ENCODE results near the gene HOXA6. TPM values are rescaled to one million over a fixed set of nuclear protein-coding genes. Genes with fewer than 3 reads are reported as not detected.

HOXA6 gene
- total and polyA plus RNA-seq, 9 of the 15 experiments (the other 6 are each of a cell fraction or from before 2014, with no cell fraction given) = not detected

GRCh38 chr7:27149842-27150567, 2.4 kb upstream of the HOXA6 start:
- no peak overlapping the region for H3K9ac ChIP-seq (ENCODE audit: insufficient read depth in 1 of 2, low read depth in 2 of 2, low read length in 2 of 2)
- FAIRE-seq = no peak
- no TSS peak for BruUV-seq (replicated peaks)

More at GRCh38 chr7:27149842-27150567, 2.4 kb upstream of the HOXA6 start:
- in situ Hi-C loops (cut with MboI) = loop anchor here (10.0 to 25.0 kb wide), 4 partner anchors 295 to 1263 kb away; no protein-coding TSS in a partner anchor
- H3K4me3 ChIP-seq = no peak overlapping the region
- WGBS (ENCODE audit: insufficient coverage, low coverage, missing lambda C conversion rate) = 5% methylated on average over 13 of the region's 13 CpGs
- peaks cover 55 to 91% of the 10 kb centered on the region in 2 experiments for H3K27me3 ChIP-seq (ENCODE audit: control insufficient read depth in 2 of 2, insufficient read depth in 2 of 2, low read length in 2 of 2)
- H3K9me1 ChIP-seq (ENCODE audit: control insufficient read depth, insufficient read depth, low read length) = no peaks in the 10 kb centered on the region
- DNase-seq (ENCODE audit: extremely low read depth in 1 of 4, low spot score in 3 of 4) = no peak
- ChIA-PET POLR2A (interaction anchor here (0.6 to 1.0 kb wide), 3 partner anchors 10 to 22 kb away, joined by 3 to 5 read pairs (median 4); no protein-coding TSS in a partner anchor), CTCF (ENCODE audit: low intra/inter-chr PET ratio) (interaction anchor here (0.5 to 0.6 kb wide), 2 partner anchors 17 to 1890 kb away, joined by 3 read pairs; no protein-coding TSS in a partner anchor)
- H3K27ac ChIP-seq (ENCODE audit: extremely low read depth, low read depth, low read length) = no peak overlapping the region
- no peak overlapping the region for H3K4me2 ChIP-seq (ENCODE audit: insufficient read depth, low read length)
- no peaks in the 10 kb centered on the region for H3K9me3 ChIP-seq (replicated peaks; ENCODE audit: control insufficient read depth, insufficient read depth, low read depth, low read length)
- no peak for ATAC-seq
- intact Hi-C loops (cut with micrococcal nuclease) = no loop called here
- H3K4me1 ChIP-seq (replicated peaks in 1 of 2; ENCODE audit: control insufficient read depth in 2 of 2, insufficient read depth in 2 of 2, low read length in 2 of 2) = peaks cover 0 to 22% of the 10 kb centered on the region in 2 experiments; a peak in 2 of 5 replicates
- H3K36me3 ChIP-seq (ENCODE audit: control insufficient read depth, insufficient read depth, low read length) = no peaks in the 10 kb centered on the region
- no peak overlapping the region for H2AFZ ChIP-seq (ENCODE audit: low read depth, low read length)
- no peaks in the 10 kb centered on the region for H4K20me1 ChIP-seq (replicated peaks; ENCODE audit: control insufficient read depth, insufficient read depth, low read length)
- no peak for TF ChIP-seq ARID1B (IDR thresholded peaks at IDR 0.05)
- no peak for TF ChIP-seq FUS (optimal IDR thresholded peaks at IDR 0.05; ENCODE audit: low read depth, low read length)
- TF ChIP-seq HNRNPUL1 (IDR thresholded peaks at IDR 0.05; ENCODE audit: low read length) = no peak
- TF ChIP-seq RNF219 (CRISPR knock-in tag; IDR thresholded peaks at IDR 0.05) = no peak
- no peak for TF ChIP-seq ZEB2 (IDR thresholded peaks at IDR 0.05)
- no peak for TF ChIP-seq GTF3C2 (IDR thresholded peaks at IDR 0.05; ENCODE audit: borderline replicate concordance, extremely low read depth, insufficient read length)
- no peak for TF ChIP-seq SMAD1 (IDR thresholded peaks at IDR 0.05; ENCODE audit: low read depth, low read length, partially characterized antibody)
- TF ChIP-seq RBM15 (IDR thresholded peaks at IDR 0.05; ENCODE audit: insufficient read depth, low read length) = no peak
- TF ChIP-seq, protein P1, sequence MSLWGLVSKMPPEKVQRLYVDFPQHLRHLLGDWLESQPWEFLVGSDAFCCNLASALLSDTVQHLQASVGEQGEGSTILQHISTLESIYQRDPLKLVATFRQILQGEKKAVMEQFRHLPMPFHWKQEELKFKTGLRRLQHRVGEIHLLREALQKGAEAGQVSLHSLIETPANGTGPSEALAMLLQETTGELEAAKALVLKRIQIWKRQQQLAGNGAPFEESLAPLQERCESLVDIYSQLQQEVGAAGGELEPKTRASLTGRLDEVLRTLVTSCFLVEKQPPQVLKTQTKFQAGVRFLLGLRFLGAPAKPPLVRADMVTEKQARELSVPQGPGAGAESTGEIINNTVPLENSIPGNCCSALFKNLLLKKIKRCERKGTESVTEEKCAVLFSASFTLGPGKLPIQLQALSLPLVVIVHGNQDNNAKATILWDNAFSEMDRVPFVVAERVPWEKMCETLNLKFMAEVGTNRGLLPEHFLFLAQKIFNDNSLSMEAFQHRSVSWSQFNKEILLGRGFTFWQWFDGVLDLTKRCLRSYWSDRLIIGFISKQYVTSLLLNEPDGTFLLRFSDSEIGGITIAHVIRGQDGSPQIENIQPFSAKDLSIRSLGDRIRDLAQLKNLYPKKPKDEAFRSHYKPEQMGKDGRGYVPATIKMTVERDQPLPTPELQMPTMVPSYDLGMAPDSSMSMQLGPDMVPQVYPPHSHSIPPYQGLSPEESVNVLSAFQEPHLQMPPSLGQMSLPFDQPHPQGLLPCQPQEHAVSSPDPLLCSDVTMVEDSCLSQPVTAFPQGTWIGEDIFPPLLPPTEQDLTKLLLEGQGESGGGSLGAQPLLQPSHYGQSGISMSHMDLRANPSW (CRISPR knock-in tag; IDR thresholded peaks at IDR 0.05) = no peak
- no peak for TF ChIP-seq FOXK1 (CRISPR knock-in tag; IDR thresholded peaks at IDR 0.05; ENCODE audit: borderline replicate concordance)
- H3K79me2 ChIP-seq (ENCODE audit: control insufficient read depth, insufficient read depth, low read length) = no peaks in the 10 kb centered on the region
